Stomach (tissue), 4 donors: ENCODE measurements around the gene CRELD1.

Experiments
- CTCF ChIP-seq, 7 experiments: fragments of 450-650 bp in 4 of 7; fragments of 200-600 bp in 3 of 7; sonication (generic) in 3 of 7; IDR thresholded peaks; one replicate each; pipeline ENCODE4 v1.5.1; 2016 to 2019; ENCODE audit warnings: antibody characterized with exemption in 7 of 7, control low read depth in 2 of 7, mild to moderate bottlenecking in 1 of 7
- POLR2A ChIP-seq, 4 donors: fragments of 450-650 bp; IDR thresholded peaks; one replicate each; pipeline ENCODE4 v1.6.1; 2016; ENCODE audit warnings: antibody characterized with exemption in 4 of 4, control low read depth in 2 of 4, mild to moderate bottlenecking in 1 of 4, moderate library complexity in 1 of 4

- TF ChIP-seq CTCF (IDR thresholded peaks at IDR 0.05) (no peak), POLR2A (IDR thresholded peaks at IDR 0.05) (no peak)
These were observed 45.2 kb downstream of the CRELD1 start for GRCh38 chr3:9978710-9979305.
